DMS114 treated with DMSO at 0.1 percent for 48 hours (cell line): Measurements from ENCODE around the gene PITX1.

Source experiments
- DNase-seq: peaks from one replicate; lab custom pipeline; 2025; ENCODE audit not compliant: unreplicated experiment; lab: John Stamatoyannopoulos, UW

Gene PITX1

GRCh38 chr5:135029477-135030122 lies 4.4 kb downstream of the PITX1 start:
- no peak for DNase-seq

GRCh38 chr5:135028791-135029476 lies 5.1 kb downstream of the PITX1 start:
- DNase-seq, result no peak

DNA sequence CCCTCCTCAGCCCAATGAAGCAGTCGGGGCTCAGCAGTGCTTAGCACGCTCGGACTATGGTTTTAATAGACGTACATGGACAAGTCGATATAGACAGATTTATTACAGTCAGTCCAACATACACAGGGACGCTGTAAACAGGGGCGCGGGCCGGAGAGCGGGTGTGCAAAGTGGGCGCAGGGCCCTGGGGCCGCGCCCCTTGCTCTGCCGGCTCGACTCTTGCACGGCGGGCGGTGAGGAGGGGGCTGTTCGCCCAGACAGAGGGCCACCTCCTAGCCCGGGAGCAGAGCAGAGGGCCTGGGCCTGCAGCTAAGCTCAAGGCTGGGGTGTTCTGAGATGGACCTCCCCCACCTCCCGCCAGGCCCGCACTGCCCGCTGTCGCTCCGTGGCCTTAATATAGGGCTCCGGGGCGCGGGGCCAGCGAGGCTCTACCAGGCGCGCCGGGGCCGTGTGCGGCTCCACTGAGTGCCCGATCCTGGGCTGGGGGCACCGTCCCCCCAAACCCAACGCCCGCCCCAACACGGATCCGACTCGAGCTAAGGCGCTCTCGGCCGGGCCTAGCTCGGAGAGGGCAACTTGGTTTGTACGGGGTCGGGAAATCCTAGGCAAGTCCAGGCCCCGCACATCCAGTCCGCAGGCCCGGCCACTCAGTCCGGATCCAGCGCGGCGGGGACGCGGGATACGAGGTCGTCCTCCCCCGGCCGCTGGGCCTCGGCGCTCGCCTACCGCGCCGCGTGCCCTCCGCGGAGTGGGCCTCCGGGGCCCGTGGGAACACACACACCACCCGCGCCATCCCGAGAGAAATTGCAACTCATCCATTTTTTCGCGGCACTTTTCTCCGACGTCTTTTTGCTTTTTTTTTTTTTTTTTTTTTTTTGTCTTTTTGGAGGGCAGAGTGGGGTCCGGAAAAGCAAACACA lies 6.1 kb downstream of the PITX1 start:
- DNase-seq, result no peak

GRCh38 chr5:135027266-135027696 lies 6.7 kb downstream of the PITX1 start:
- DNase-seq, result no peak

DNA sequence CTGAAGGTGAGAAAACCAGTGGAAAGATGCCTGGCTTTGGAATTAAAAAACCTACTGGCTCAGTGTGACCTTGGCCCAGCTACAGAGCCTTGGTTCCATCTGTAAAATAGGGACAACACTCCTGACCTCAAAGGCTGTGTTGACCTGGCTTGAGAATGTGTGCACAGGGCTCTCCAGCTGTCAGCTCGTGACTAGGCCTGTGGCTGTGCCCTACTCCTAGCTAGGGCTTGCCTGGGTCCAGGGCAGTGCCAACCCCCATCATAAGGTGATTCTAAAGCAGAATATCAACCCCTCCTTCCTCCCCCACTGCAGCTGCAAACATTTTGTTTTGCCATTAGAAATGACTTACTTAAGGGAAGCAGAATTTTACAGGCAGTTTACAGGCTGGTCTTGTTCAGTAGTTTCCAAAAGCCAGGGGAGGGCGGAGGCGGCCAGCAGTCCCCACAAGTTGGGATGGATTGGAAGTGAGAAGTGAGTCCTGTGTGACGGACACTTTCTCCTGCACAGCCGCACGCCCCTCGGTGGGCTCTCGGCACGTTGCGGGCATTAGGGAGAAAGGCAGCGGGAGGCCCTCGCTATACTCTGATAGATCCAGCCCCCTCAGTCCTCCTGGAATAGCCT lies 7.3 kb downstream of the PITX1 start:
- DNase-seq, result no peak

GRCh38 chr5:135025730-135026644 lies 8.0 kb downstream of the PITX1 start:
- DNase-seq, result no peak

DNA sequence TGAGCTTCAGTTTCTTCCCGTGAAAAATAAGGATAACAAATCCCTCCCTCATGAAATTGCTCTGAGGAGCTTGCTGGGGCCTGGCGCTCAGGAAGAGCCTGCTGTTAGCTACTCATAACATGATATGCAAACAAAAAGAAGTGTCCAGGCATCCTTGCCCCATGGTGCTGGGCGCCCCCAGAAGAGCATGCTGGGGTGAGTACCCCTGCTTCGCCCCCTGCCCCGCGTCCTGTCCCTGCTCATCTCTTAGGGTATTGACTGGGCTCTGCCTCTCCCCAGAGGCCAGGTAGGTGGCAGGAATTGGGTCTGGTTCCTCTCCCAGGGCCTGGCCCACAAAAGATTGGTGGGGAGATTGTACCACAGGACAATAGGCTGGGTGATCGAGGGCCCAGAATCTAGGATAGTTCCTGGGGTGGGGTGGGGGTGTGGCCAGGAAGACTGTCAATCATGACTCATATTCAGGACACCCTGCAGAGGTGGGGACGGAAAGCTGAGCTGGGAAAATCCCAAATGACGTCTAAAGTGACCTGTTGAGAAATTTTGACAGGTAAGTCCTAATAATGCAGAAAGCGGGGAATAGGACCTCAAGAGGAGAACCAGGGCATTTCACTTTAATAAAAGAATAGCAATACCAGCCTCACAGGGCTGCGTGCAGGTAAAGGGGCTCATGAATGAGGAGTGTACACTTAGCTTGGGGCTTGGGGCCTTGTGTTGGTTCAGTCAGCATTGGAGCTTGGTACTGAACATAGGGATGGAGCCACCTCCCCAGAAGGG lies 8.9 kb downstream of the PITX1 start:
- no peak for DNase-seq

GRCh38 chr5:135020111-135020895 lies 13.7 kb downstream of the PITX1 start:
- DNase-seq, result no peak

DNA sequence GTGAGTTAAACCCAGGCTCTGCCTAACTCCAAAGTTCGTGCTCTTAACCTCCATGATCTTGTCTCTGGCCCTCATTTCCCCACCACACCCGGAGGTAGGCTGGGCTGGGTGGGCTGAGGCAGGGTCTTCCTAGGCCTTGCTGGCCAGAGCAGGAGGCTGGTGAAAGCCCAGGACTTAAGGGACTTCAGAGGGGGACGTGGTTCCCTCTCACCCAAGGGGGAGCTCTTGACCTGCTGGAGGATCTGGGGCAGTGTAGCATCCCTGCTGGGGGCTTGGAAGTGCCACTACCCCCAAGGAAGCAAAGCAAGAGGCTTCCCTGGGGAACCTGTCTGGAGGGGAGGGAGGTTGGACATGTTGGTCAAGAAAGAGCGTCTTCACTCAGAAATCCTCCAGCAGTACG lies 14.7 kb downstream of the PITX1 start:
- no peak for DNase-seq

- no peak for DNase-seq
Observed at GRCh38 chr5:135018457-135018856, 15.6 kb downstream of the PITX1 start.

DNA sequence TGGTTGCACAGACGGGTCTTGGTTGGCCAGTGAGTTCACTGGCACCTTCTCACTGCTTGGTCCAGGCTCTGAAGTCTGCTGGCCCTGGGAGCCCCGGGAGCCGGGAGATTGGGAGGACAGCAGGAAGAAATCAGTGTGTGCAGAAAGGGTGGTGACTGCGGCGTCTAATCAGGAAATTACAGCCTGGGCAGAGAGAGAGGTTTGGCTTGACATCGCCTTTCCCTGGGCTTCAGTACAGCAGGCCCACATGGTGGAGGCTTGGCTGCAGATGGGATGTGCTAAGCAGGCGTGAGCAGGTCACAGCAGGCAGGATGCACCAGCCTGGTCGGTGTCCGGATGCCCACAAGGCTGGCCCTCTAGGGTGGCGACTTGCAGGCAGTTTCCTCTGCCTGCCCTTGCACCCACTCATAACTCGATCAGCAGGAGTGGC lies 17.2 kb downstream of the PITX1 start:
- no peak for DNase-seq

GRCh38 chr5:135015942-135016341 lies 18.1 kb downstream of the PITX1 start:
- DNase-seq, result no peak

DNA sequence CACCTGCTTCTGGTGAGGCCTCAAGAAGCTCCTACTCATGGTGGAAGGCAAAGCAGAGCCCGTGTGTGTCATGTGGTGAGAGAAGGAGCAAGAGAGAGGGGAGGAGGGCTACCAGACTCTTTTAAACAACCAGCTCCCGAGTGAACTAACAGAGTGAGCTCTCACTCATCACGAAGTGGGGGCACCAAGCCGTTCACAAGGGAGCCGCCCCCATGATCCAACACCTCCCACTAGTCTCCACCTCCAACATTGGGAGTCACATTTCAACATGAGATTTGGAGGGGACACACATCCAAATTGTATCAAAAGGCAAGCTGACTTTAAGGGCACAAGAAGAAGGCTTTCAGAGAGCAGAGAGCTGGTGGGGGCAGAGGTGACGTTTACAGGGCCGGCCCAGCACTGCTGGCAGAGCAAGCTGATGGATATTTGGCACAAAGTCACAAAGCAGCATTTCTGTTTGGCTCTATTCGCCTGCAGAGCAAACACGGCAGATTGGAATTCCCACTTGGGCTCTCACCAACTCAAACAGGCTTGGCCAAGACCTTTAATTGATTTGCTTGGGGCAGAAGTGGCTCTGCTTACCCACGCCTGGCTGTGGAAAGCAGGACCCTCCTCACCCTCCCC lies 20.0 kb downstream of the PITX1 start:
- DNase-seq, result no peak

DNA sequence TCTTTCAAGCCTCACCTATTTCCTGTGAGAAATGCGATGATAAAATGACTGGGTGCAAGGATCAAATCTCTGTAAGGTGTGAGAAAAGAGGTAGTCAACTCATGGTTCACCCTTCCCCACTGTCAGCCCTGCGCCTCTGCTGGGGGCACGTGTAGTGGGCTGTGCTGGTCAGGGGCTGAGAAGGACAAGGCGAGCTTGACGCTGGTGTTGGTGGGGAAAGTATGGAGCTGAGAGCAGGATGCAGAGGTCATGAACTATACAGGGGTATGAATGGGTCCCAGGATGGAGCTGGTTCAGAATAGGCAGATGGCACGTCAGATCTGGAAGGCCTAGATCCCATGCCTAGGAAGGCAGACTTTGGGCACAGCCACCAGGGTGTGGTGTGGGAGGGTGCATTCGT lies 20.6 kb downstream of the PITX1 start:
- no peak for DNase-seq

DNA sequence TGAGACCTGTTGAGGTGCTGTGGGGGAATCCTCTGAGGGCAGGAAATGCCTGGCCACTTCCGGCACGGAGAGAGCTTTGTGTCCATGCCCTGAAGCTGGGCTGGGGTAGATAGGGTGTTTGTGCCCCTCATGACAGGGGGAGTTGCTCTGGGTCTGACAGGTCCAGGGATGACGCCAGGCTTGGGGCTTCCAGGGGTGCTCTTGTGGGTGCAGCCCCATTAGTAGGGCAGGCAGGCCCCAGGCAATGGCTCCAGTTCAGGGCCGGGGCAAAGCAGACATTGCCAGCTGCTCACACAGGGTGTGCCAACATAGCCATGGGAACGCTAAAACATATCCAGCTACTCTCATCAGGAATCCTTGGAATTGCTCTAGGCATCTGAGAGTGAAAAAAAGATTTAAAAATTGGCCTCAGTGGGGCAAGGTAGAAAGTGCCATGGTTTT lies 21.1 kb downstream of the PITX1 start:
- no peak for DNase-seq

DNA sequence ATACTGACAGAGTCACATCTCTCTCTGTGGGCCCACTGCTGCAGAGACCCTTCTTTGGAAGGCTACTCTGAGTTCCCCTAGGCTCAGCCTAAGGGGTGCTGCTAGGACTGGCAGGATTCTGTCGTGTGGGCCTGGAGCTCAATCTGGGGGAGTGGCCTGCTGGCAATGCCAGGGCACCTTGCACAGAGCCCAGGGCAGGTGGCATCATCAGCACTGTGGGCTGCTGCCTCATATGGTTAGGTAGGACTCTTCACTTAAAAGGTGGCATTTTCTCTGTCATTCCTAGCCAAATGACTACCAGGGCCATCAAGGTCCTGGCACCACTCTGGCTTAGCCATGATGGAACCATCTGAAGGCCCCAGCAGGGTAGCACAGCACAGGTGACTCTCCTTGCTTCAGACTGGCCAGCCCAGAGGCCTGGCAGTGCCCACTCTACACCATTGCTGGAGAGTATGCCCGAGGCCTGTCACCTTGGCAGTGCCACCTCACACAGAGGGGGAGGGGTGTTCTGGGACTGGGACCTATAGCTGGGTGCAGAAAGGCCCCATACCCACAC lies 21.9 kb downstream of the PITX1 start:
- no peak for DNase-seq

GRCh38 chr5:135011355-135012032 lies 22.5 kb downstream of the PITX1 start:
- no peak for DNase-seq
